Measurements from ENCODE around the gene PDE6H. TPM values are rescaled to one million over a fixed set of nuclear protein-coding genes. Genes with fewer than 3 reads are reported as not detected.

The PDE6H gene
- total RNA-seq, 2 experiments from 2014 or later: not detected

- Mint-ChIP-seq H3K4me3 (peak overlapping the region; percentile 88), H3K27ac (peak overlapping the region; percentile 94), H3K27me3 (no peaks in the 10 kb centered on the region), H3K9me3 (no peaks in the 10 kb centered on the region), H3K4me1 (ENCODE audit: low read depth) (peaks cover 91% of the 10 kb centered on the region), H3K36me3 (ENCODE audit: low read depth) (peaks cover 94% of the 10 kb centered on the region)
- no peak for ATAC-seq (ENCODE audit: poor library complexity)
- no peak for DNase-seq
- POLR2A ChIA-PET: interaction anchor here (1.0 to 1.6 kb wide), 6 partner anchors 8 to 184 kb away, joined by 3 to 12 read pairs (median 4); partner anchors contain the start of gene ERP27
- H3K4me3 ChIP-seq (ENCODE audit: low read length): peak overlapping the region; percentile 80
- peaks cover 64% of the 10 kb centered on the region for H3K4me1 ChIP-seq (ENCODE audit: insufficient read depth, low read length)
- peaks cover 68% of the 10 kb centered on the region for H3K36me3 ChIP-seq (ENCODE audit: insufficient read depth, low read length)
- no peaks in the 10 kb centered on the region for H3K9me3 ChIP-seq (ENCODE audit: control insufficient read depth in 1 of 2, insufficient read depth in 1 of 2, low read length in 2 of 2)
- no peak for TF ChIP-seq CTCF (IDR thresholded peaks at IDR 0.05)
- CTCF ChIA-PET: interaction anchor here (0.6 to 1.3 kb wide), 3 partner anchors 14 to 184 kb away, joined by 3 to 5 read pairs (median 3); no protein-coding TSS in a partner anchor
- no peaks in the 10 kb centered on the region for H3K27me3 ChIP-seq (ENCODE audit: control insufficient read depth in 1 of 2, insufficient read depth in 2 of 2, low read length in 2 of 2)
- intact Hi-C loops (cut with DNase I, micrococcal nuclease): loop anchor here in 1 of 2 experiments (10.0 kb wide), 1 partner anchor 569 kb away; no protein-coding TSS in a partner anchor
- peak overlapping the region; percentile 90 to 95 for H3K27ac ChIP-seq (ENCODE audit: low read depth in 1 of 2, low read length in 2 of 2)
Observed at GRCh38 chr12:14953752-14954151, 19.1 kb upstream of the PDE6H start.

GRCh38 chr12:14954269-14954668, 18.6 kb upstream of the PDE6H start:
- ChIA-PET CTCF (interaction anchor here (0.6 to 1.3 kb wide), 4 partner anchors 15 to 184 kb away, joined by 3 to 5 read pairs (median 3); partner anchors contain the start of gene ERP27), POLR2A (interaction anchor here (1.0 to 1.6 kb wide), 6 partner anchors 9 to 184 kb away, joined by 3 to 12 read pairs (median 4); partner anchors contain the start of gene ERP27)
- Mint-ChIP-seq H3K9me3 (no peaks in the 10 kb centered on the region), H3K27ac (peak overlapping the region; percentile 94), H3K4me3 (peak overlapping the region; percentile 88), H3K4me1 (ENCODE audit: low read depth) (peaks cover 88% of the 10 kb centered on the region), H3K27me3 (no peaks in the 10 kb centered on the region), H3K36me3 (ENCODE audit: low read depth) (peaks cover 94% of the 10 kb centered on the region)
- H3K4me1 ChIP-seq (ENCODE audit: insufficient read depth, low read length): peaks cover 62% of the 10 kb centered on the region
- no peaks in the 10 kb centered on the region for H3K9me3 ChIP-seq (ENCODE audit: control insufficient read depth in 1 of 2, insufficient read depth in 1 of 2, low read length in 2 of 2)
- TF ChIP-seq CTCF (IDR thresholded peaks at IDR 0.05): no peak
- DNase-seq (peak in 4 of 14 experiments; percentile 31 to 67 (median 59)), ATAC-seq (ENCODE audit: poor library complexity) (no peak)
- H3K4me3 ChIP-seq (ENCODE audit: low read length): peak overlapping the region; percentile 80
- H3K27me3 ChIP-seq (ENCODE audit: control insufficient read depth in 1 of 2, insufficient read depth in 2 of 2, low read length in 2 of 2): no peaks in the 10 kb centered on the region
- intact Hi-C loops (cut with DNase I, micrococcal nuclease): loop anchor here in 1 of 2 experiments (10.0 kb wide), 1 partner anchor 569 kb away; no protein-coding TSS in a partner anchor
- H3K36me3 ChIP-seq (ENCODE audit: insufficient read depth, low read length): peaks cover 63% of the 10 kb centered on the region
- peak overlapping the region; percentile 90 to 95 for H3K27ac ChIP-seq (ENCODE audit: low read depth in 1 of 2, low read length in 2 of 2)

GRCh38 chr12:14956024-14956891, 16.6 kb upstream of the PDE6H start:
- peaks cover 93% of the 10 kb centered on the region for H3K36me3 Mint-ChIP-seq (ENCODE audit: low read depth)
- H3K4me1 ChIP-seq (ENCODE audit: insufficient read depth, low read length): peaks cover 43% of the 10 kb centered on the region
- peak overlapping the region; percentile 89 to 90 for H3K27ac ChIP-seq (ENCODE audit: low read depth in 1 of 2, low read length in 2 of 2)
- H3K4me3 ChIP-seq (ENCODE audit: low read length): peak overlapping the region; percentile 80
- H3K4me1 Mint-ChIP-seq (ENCODE audit: low read depth): peaks cover 73% of the 10 kb centered on the region
- no peaks in the 10 kb centered on the region for H3K27me3 ChIP-seq (ENCODE audit: control insufficient read depth in 1 of 2, insufficient read depth in 2 of 2, low read length in 2 of 2)
- intact Hi-C loops (cut with DNase I, micrococcal nuclease): loop anchor here (2.0 to 10.0 kb wide), 3 partner anchors 19 to 571 kb away; no protein-coding TSS in a partner anchor
- no peaks in the 10 kb centered on the region for H3K27me3 Mint-ChIP-seq
- DNase-seq (peak in 5 of 14 experiments; percentile 30 to 59 (median 55)), ATAC-seq (ENCODE audit: poor library complexity) (peak; percentile 2)
- ChIA-PET POLR2A (interaction anchor here (1.4 to 8.5 kb wide), 6 partner anchors 10 to 590 kb away, joined by 3 to 144 read pairs (median 38); partner anchors contain the start of genes ATF7IP, ERP27 and RERG), CTCF (interaction anchor here (1.0 to 1.5 kb wide), 2 partner anchors 22 to 40 kb away, joined by 3 read pairs; no protein-coding TSS in a partner anchor)
- peak overlapping the region; percentile 97 for H3K4me3 Mint-ChIP-seq
- TF ChIP-seq CTCF (IDR thresholded peaks at IDR 0.05): no peak
- peak overlapping the region; percentile 94 for H3K27ac Mint-ChIP-seq
- no peaks in the 10 kb centered on the region for H3K9me3 Mint-ChIP-seq
- peaks cover 49% of the 10 kb centered on the region for H3K36me3 ChIP-seq (ENCODE audit: insufficient read depth, low read length)
- H3K9me3 ChIP-seq (ENCODE audit: control insufficient read depth in 1 of 2, insufficient read depth in 1 of 2, low read length in 2 of 2): no peaks in the 10 kb centered on the region
